WI38 (cell line): ENCODE data around the gene DOK3.

Source experiments
- H3K4me3 ChIP-seq: 2 replicates; pipeline ENCODE4 v1.5.1; 2011; ENCODE audit warnings: low read depth, mild to moderate bottlenecking, control low read depth, low read length
- TF ChIP-seq, protein P1 (sequence below): IDR thresholded peaks from 2 replicates; pipeline ENCODE4 v1.5.1; 2012; ENCODE audit warnings: low read depth, mild to moderate bottlenecking, control low read depth, low read length

The DOK3 gene

DNA sequence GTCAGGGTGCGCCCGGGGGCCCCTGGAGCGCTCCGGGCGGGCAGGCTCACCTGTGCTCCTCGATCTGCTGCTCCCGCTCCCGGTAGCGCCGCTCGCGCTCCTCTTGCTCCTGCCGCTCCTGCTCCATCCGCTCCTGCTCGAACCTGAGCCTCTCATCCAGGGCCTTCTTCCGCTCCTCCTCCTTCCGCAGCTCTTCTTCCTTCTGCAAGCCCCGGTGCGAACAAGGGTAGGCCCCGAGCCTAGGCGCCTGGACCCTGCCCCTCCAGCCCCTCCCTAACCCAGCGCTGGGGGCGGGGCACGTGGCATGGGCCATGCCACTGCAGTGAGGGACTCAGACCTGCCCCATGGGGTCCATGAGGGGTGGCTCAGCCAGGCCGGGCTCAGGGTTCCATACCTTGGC is 42.8 kb downstream of the DOK3 start:
- TF ChIP-seq, protein P1, sequence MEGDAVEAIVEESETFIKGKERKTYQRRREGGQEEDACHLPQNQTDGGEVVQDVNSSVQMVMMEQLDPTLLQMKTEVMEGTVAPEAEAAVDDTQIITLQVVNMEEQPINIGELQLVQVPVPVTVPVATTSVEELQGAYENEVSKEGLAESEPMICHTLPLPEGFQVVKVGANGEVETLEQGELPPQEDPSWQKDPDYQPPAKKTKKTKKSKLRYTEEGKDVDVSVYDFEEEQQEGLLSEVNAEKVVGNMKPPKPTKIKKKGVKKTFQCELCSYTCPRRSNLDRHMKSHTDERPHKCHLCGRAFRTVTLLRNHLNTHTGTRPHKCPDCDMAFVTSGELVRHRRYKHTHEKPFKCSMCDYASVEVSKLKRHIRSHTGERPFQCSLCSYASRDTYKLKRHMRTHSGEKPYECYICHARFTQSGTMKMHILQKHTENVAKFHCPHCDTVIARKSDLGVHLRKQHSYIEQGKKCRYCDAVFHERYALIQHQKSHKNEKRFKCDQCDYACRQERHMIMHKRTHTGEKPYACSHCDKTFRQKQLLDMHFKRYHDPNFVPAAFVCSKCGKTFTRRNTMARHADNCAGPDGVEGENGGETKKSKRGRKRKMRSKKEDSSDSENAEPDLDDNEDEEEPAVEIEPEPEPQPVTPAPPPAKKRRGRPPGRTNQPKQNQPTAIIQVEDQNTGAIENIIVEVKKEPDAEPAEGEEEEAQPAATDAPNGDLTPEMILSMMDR = no peak
- H3K4me3 ChIP-seq = no peak overlapping the region

DNA sequence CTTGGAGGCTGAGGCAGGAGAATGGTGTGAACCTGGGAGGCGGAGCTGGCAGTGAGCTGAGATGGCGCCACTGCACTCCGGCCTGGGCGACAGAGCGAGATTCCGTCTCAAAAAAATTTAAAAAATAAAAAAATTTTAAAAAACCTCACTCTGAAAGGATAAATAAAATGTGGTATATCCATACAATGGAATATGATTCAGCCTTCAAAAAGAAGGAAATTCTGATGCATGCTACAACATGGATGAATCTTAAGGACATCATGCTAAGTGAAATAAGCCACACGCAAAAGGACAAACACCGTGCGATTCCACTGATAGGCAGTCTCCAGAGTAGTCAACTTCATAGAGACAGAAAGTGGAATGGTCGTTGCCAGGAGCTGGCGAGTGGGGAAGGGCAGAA is 44.6 kb downstream of the DOK3 start:
- H3K4me3 ChIP-seq = no peak overlapping the region
- TF ChIP-seq, protein P1 = no peak

DNA sequence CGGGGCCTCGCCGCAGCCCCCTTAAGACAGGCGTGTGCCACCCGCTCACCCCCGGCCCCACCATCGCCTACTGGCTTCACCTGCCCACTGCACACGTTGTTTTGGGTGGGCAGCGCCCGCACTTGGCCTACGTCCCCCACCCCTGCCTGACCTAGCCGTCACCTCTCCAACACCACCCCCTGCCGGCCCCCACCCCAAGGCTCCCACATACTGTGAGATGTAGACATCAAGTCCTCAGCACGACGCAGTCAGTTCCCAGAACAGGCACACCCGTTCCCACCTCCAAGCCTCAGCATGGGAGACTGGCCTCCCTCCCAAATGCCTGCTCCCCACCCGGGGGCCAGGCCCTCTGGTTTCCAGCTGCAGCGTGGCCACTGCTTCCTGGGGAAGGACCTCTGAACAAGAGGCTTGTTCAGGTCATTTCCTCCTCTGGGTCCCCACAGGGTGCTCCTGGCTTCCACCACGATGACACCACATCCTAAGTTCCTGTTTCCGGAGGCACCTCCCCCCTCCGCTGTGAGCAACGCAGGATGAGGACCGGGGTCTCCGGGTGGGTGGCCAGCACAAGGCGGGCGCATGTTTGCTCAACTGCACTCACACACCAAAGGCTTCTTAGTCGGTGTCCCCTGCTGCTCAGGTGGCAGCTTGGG is 47.5 kb downstream of the DOK3 start:
- no peak overlapping the region for H3K4me3 ChIP-seq
- TF ChIP-seq, protein P1 = no peak

DNA sequence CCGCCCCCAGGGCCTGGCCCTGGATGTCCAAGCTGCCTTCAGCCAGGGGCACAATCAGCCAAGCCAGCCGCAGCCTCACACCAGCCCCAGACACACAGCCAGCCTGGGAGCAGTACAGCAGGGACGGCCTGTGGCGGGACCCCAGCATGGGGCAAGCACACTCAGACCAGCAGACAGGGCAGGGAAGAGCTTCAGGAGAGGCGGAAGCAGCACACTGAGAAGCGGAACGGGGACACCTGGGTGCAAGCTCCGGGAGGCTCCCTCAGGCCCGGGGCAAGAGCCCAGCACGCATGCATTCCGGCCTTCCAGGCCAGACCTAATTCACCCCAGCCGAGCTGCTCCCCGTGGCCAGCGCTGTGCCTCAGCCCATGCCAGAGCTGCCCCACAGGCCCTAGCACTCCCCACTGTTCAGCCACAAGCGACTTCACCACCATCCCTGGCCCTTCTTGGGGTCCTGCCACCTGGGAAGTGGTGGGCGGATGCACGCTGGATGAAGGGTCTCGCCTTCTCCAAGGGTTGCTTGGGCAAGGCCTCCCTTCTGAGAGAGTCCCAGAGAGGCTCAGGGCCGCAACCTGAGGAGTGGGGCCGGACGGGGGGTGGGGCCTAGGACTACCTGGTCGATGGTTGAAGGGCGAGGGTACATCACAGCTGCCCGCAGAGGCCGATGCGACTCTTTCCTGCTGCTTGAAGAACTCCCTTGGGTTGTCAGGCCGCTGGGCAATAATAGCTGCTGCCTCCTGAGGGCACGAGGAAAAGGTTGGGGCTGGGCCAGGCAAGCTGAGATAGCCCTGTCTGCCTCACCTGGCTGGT is 49.6 kb downstream of the DOK3 start:
- TF ChIP-seq, protein P1 = no peak
- H3K4me3 ChIP-seq = no peak overlapping the region

DNA sequence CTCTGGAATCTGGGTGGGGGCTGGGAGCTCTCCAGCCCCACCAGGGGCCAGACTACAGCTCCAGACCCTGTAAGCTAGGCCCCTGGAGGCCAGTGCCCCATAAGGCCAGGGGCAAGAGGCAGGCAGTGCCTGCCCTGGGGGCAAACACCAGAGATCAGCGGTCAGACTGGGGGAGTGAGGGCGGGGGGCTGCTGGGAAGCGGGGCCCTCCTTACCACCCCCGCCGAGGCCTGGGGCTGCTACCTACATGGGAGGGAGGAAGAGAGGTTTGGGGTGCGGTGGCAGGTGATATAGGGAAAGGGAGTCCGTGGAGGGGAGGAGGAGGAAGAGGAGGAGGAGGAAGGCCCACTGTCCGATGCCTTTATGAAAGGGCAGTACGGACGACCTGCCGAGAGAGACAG is 50.3 kb downstream of the DOK3 start:
- TF ChIP-seq, protein P1 = no peak
- H3K4me3 ChIP-seq = no peak overlapping the region

DNA sequence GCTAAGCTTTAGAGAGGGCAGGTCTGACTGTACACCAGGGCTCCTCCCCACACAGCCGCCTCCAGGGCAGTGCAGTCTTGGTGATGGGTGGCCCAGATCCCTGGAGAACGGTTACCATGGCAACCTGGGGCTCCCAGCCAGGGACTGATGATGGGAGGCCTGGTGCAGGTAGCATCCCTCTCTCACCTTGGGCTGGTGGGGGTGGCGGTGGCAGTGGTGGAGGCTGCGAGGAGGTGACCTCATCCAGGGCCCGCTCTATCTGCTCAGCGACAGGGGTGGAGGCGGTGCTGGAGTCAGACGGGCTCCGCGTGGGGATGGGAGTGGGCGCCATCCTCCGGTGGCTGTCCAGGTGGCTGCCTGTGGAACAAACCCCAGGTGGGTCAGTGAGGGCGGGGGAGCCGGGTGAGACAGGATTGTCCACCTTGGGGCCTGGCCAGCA is 50.7 kb downstream of the DOK3 start:
- H3K4me3 ChIP-seq = no peak overlapping the region
- TF ChIP-seq, protein P1 = no peak
